ENCODE data around the gene MACROD2. TPM values are rescaled to one million over a fixed set of nuclear protein-coding genes. Genes with fewer than 3 reads are reported as not detected.

Gene MACROD2
- polyA plus RNA-seq, 2 of the 4 experiments (the other 2 are of a cell fraction): 0.96 to 1.3 TPM

GRCh38 chr20:14406495-14406894, 411.2 kb downstream of the MACROD2 start (continued):
- TF ChIP-seq NR3C1 (IDR thresholded peaks at IDR 0.05) (no peak), SREBF2 (IDR thresholded peaks at IDR 0.05) (no peak), ZC3H11A (IDR thresholded peaks at IDR 0.05) (no peak), USF2 (IDR thresholded peaks at IDR 0.05) (no peak), HOXB5 (CRISPR knock-in tag; IDR thresholded peaks at IDR 0.05) (peak; percentile 85), SMC3 (IDR thresholded peaks at IDR 0.05) (peak; percentile 74), EHF (CRISPR knock-in tag; IDR thresholded peaks at IDR 0.05) (no peak), PBX3 (IDR thresholded peaks at IDR 0.05) (peak; percentile 83), HES2 (IDR thresholded peaks at IDR 0.05) (0 out of 2 replicates have a peak, but pooled peaks have one; percentile 24), MAZ (IDR thresholded peaks at IDR 0.05; ENCODE audit: borderline replicate concordance, low read depth, low read length) (no peak), POLR2AphosphoS2 (conservative IDR thresholded peaks at IDR 0.05; ENCODE audit: low read length) (no peak), HOXB13 (CRISPR knock-in tag; IDR thresholded peaks at IDR 0.05; ENCODE audit: low read depth) (no peak), ESRRA (IDR thresholded peaks at IDR 0.05; ENCODE audit: borderline replicate concordance, low read length) (no peak), KDM5A (IDR thresholded peaks at IDR 0.05) (no peak), HEYL (CRISPR knock-in tag; IDR thresholded peaks at IDR 0.05) (no peak), KDM1A (IDR thresholded peaks at IDR 0.05; ENCODE audit: low read depth) (no peak), NPAS2 (CRISPR knock-in tag; IDR thresholded peaks at IDR 0.05; ENCODE audit: borderline replicate concordance) (no peak), RARB (CRISPR knock-in tag; IDR thresholded peaks at IDR 0.05) (no peak), RNF2 (IDR thresholded peaks at IDR 0.05; ENCODE audit: borderline replicate concordance, low read depth) (no peak), MYC (IDR thresholded peaks at IDR 0.05; ENCODE audit: borderline replicate concordance, low read length) (no peak), GATA3 (IDR thresholded peaks at IDR 0.05; ENCODE audit: borderline replicate concordance) (peak; percentile 100), RFX5 (IDR thresholded peaks at IDR 0.05) (no peak), ZNF302 (CRISPR knock-in tag; IDR thresholded peaks at IDR 0.05) (no peak), MAX (IDR thresholded peaks at IDR 0.05) (peak; percentile 88), FOSL2 (IDR thresholded peaks at IDR 0.05) (peak; percentile 99), FOSL2 (CRISPR knock-in tag; IDR thresholded peaks at IDR 0.05) (peak; percentile 99)

GRCh38 chr20:14407336-14407735, 412.0 kb downstream of the MACROD2 start:
- ChIA-PET CTCF (interaction anchor here (1.0 to 3.7 kb wide), 2 partner anchors 57 to 70 kb away, joined by 3 to 16 read pairs; partner anchors contain the start of gene FLRT3), POLR2A (interaction anchor here (1.4 kb wide), 1 partner anchor 70 kb away, joined by 4 read pairs; the partner anchor contains the start of gene FLRT3)
- ATAC-seq (peak in 1 of 2 experiments; percentile 8; a peak in 1 of 6 replicates), FAIRE-seq (peak; percentile 84), DNase-seq (ENCODE audit: low read depth in 1 of 2, low spot score in 1 of 2) (no peak)
- TF ChIP-seq GATA3 (IDR thresholded peaks at IDR 0.05; ENCODE audit: borderline replicate concordance): no peak
- no peak for TF ChIP-seq MAFK (IDR thresholded peaks at IDR 0.05; ENCODE audit: partially characterized antibody)
- no peaks in the 10 kb centered on the region for H3K9me3 ChIP-seq
- WGBS (ENCODE audit: missing lambda C conversion rate): 76% methylated on average over 3 of the region's 3 CpGs
- peak overlapping the region; percentile 71 for H3K4me2 ChIP-seq
- H3K4me3 ChIP-seq: no peak overlapping the region
- H3K4me1 ChIP-seq: peaks cover 25% of the 10 kb centered on the region
- peak overlapping the region; percentile 73 to 81 for H3K27ac ChIP-seq

Data from A549 (cell line).